Left colon (tissue), 2 donors: ENCODE data around the gene DDX4. TPM values are rescaled to one million over a fixed set of nuclear protein-coding genes. Genes with fewer than 3 reads are reported as not detected.
"Not testable (repeated sequence)": the region's sequence is repeated elsewhere in the genome, so short reads cannot be mapped to it uniquely, and the experiment has no call there.

Experiments used
- ATAC-seq: fragments of 200-7000 bp; cut with Tn5 transposase; one replicate; pipeline ENCODE4 v1.9.1; 2020; ENCODE audit warnings: mild to moderate bottlenecking, moderate library complexity
- DNase-seq, 2 donors: peaks; one replicate each; pipeline ENCODE4 v3.0.0-alpha.2; 2020
- intact Hi-C, 2 donors: fragments of 100-400 bp; cut with DNase I in 1 of 2; cut with micrococcal nuclease in 1 of 2; formaldehyde crosslinking; loops; one replicate each; pipeline versions ENCODE4 v1.11.2 to v1.14.0; 2022; cut with DNase I, micrococcal nuclease
- total RNA-seq, 2 donors: library from RNA; stranded (reverse); fragmentation: NEBNext Ultra II Directional; extraction: Animal tissue kit (Norgen Biotek cat#: 25700); gene quantifications; one replicate each; pipeline ENCODE4 v1.2.1, GENCODE V29; 2021
- donor health status: DM: no; HTN: no; CAD: no.
- donor health status: DM: yes; HTN: yes; CAD: no.

Gene DDX4
- total RNA-seq, 2 donors from 2014 or later = not detected

- DNase-seq (no peak), ATAC-seq (no peak)
- intact Hi-C loops = no loop called here
Observed at GRCh38 chr5:55715519-55716078, 22.3 kb upstream of the DDX4 start.

GRCh38 chr5:55719026-55719425 is 18.8 kb upstream of the DDX4 start:
- DNase-seq, intact Hi-C loops, ATAC-seq: not testable (repeated sequence)

DNA sequence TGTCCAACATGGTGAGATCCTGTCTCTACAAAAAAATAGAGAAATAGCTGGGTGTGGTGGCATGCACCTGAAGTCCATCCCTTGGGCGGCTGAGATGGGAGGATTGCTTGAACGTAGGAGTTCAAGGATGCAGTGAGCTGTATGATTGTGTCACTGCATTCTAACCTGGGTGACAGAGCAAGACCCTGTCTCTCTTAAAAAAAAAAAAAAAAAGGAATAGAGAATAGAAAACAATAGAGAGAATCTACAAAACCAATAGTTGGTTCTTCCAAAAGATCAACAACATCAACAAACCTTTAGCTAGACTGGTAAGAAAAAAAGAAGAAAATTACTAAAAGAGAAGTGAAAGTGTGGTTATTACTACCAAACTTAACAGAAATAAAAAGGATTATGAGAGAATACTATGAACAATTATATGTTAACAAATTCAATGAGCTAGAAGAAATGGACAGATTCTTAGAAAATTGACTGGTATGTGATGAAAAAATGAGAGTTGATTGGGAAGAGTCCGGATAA is 17.6 kb upstream of the DDX4 start:
- intact Hi-C loops = no loop called here
- ATAC-seq (no peak), DNase-seq (no peak)

GRCh38 chr5:55724281-55724680 is 13.6 kb upstream of the DDX4 start:
- intact Hi-C loops = no loop called here

GRCh38 chr5:55731848-55732247 is 6.0 kb upstream of the DDX4 start:
- ATAC-seq (no peak), DNase-seq (no peak)
- intact Hi-C loops = no loop called here

More at GRCh38 chr5:55724281-55724680, 13.6 kb upstream of the DDX4 start:
- no peak for DNase-seq
- ATAC-seq = no peak

DNA sequence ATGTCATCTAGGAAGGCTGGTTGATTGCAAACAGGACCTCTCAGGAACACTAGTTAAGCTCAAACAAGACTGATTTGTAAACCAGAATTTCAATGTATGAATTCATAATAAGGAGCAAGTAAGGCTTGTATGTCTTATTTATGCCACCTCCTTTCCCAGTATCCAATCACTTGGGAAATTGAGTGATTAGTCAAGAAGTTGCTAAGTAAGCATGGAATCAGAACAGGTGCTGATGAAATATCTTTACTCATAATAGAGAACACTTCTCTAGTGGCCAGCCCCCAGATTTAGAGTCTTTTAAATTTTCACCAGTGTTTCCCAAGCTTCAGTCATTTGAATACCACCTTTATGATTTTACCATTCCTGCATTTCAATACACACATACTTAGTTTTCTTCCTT is 5.3 kb upstream of the DDX4 start:
- intact Hi-C loops = no loop called here
- DNase-seq (no peak), ATAC-seq (no peak)

GRCh38 chr5:55734658-55735057 is 3.2 kb upstream of the DDX4 start:
- intact Hi-C loops = no loop called here
- no peak for ATAC-seq
- no peak for DNase-seq

DNA sequence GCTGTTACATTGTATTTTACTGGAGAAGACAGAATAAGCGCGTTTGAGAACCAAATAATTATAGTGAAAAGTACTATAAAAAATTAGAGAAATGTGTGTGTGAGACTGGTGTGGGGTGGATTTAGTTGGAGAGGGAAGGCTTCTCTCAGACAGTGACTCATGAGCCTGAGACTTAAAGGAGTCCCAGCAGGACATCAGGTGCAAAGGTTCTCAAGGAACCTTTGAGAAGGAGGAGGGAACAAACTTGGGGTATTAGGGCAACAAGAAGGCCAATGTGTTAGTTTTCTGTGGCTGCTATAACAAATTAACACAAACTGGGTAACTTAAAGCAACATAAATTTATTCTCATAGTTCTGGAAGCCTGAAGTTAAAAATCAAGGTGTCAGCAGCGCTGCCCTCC is 4.9 kb downstream of the DDX4 start:
- intact Hi-C loops = no loop called here
- DNase-seq (no peak), ATAC-seq (no peak)

DNA sequence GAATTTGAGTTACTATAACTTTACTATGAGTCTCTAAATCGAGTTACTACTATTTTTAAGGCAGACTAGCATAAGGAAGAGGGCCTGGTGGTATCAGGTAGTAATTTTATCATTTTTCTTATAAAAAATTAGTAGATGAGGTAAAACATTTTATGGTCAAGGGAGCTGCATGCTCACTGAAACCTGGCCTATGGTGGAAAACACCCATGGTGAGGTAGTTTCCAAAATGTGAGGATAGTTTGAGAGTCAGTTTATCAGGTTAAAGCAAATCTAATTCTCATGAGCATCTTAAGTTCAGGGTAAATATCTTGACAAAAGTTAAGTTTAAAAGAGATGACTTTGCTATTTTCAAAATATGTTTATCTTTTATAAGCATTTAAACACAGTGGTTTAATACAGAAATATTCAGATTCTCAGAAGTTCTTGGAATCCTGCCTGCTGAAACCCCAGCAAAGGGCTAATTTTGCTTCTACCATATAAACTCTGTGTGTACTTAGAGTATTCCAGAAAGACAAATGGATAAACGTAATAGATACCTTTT is 10.0 kb downstream of the DDX4 start:
- intact Hi-C loops = no loop called here
- ATAC-seq (no peak), DNase-seq (no peak)

- ATAC-seq (no peak), DNase-seq (no peak)
- intact Hi-C loops = no loop called here
Observed at GRCh38 chr5:55749387-55749786, 11.5 kb downstream of the DDX4 start.

GRCh38 chr5:55750063-55750462 is 12.2 kb downstream of the DDX4 start:
- intact Hi-C loops = no loop called here
- DNase-seq = no peak
- no peak for ATAC-seq

- intact Hi-C loops = no loop called here
- no peak for ATAC-seq
Observed at GRCh38 chr5:55750499-55750898, 12.6 kb downstream of the DDX4 start.

GRCh38 chr5:55758231-55758630 is 20.4 kb downstream of the DDX4 start:
- ATAC-seq (no peak), DNase-seq (no peak)
- intact Hi-C loops = no loop called here

More at GRCh38 chr5:55750499-55750898, 12.6 kb downstream of the DDX4 start:
- no peak for DNase-seq

GRCh38 chr5:55758714-55759113 is 20.9 kb downstream of the DDX4 start:
- ATAC-seq (no peak), DNase-seq (no peak)
- intact Hi-C loops = no loop called here

DNA sequence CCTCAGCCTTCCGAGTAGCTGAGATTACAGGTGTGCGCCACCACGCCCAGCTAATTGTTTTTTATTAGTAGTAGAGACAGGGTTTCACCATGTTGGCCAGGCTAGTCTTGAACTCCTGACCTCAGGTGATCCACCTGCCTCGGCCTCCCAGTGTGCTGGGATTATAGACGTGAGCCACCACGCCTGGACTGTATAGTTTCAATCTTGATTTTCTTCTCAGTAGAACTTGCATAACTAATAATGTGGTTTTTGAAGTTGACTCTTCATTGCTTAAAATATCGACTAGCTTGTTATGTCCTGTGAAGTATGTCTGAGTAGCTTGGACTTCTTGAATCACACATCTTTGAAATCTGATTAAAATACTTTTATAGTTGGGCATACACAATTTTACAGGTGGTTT is 23.9 kb downstream of the DDX4 start:
- DNase-seq, intact Hi-C loops, ATAC-seq: not testable (repeated sequence)

GRCh38 chr5:55763746-55764420 is 26.0 kb downstream of the DDX4 start:
- intact Hi-C loops = no loop called here
- DNase-seq = no peak

GRCh38 chr5:55768279-55768678 is 30.4 kb downstream of the DDX4 start:
- no peak for DNase-seq
- ATAC-seq = no peak
- intact Hi-C loops = no loop called here

More at GRCh38 chr5:55763746-55764420, 26.0 kb downstream of the DDX4 start:
- no peak for ATAC-seq

DNA sequence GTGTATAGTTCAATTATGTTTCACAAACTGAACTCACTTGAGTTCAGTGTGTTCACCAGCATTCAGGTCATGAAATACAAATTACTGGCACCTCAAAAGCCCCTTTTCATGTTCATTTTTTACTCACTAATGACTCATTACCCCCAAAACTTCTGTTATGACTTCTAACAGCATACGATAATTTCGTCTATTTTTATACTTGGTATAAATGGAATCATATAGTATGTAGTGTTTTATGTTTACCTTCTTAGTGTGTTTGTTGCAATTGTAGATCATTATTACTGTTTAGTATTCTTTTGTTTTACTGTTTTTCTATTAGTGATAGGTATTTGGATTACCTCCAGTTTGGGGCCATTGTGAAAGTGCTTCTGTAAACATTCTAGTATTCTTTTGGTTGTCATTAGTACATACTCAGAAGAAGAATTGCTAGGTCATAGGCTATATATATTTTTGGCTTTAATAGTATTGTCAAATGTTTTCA is 33.4 kb downstream of the DDX4 start:
- no peak for DNase-seq

DNA sequence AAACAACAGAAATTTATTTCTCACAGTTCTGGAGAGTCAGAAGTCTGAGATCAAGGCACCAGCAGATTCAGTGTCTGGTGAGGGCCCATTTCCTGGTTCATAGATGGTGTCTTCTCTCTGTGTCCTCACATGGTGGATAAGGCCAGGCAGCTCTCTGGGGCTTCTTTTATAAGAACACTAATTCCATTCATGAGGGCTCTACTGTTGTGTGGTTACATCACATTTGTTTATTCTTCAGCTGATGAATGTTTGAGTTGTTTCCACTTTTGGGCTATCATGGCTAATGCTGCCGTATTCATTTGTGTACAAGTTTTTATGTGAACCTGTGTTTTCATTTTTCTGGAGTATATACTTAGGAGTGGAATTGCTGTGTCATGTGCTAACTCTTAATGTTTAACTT is 35.2 kb downstream of the DDX4 start:
- no peak for DNase-seq
- no peak for ATAC-seq
- intact Hi-C loops = no loop called here

More for the DNA sequence above, 33.4 kb downstream of the DDX4 start:
- ATAC-seq = no peak
- intact Hi-C loops = no loop called here

DNA sequence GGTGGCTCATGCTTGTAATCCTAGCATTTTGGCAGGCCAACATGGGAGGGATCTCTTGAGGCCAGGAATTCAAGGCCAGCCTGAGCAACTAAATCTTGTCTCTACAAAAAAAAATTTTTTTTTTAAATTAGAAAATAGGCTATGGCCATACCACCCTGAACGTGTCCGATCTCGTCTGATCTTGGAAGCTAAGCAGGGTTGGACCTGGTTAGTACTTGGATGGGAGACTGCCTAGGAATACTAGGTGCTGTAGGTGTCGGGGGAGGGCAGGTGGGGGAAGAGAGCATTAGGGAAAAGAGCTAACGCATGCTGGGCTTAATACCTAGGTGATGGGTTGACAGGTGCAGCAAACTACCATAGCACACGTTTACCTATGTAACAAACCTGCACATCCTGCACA is 39.5 kb downstream of the DDX4 start:
- ATAC-seq (no peak), DNase-seq (no peak)
- intact Hi-C loops = no loop called here
